ENCODE data around the gene IRS1.
A peak's percentile ranks its signal among the peaks of the same experiment; 100 is the strongest.

IRS1 gene

GRCh38 chr2:226733189-226733858 lies 66.3 kb downstream of the IRS1 start:
- Histone ChIP-seq H3K4me3 (ENCODE audit: low read length) (no peak overlapping the region), H3K4me1 (ENCODE audit: insufficient read depth, low read length) (peaks cover 15% of the 10 kb centered on the region), H3K9me3 (ENCODE audit: low read length) (no peaks in the 10 kb centered on the region), H2AFZ (ENCODE audit: low read depth, low read length) (no peak overlapping the region), H3K36me3 (ENCODE audit: insufficient read depth, low read length) (peaks cover 20% of the 10 kb centered on the region), H3K27me3 (ENCODE audit: insufficient read depth, low read length) (no peaks in the 10 kb centered on the region)

- peaks cover 20% of the 10 kb centered on the region for H3K36me3 ChIP-seq (ENCODE audit: insufficient read depth, low read length)
- no peaks in the 10 kb centered on the region for H3K9me3 ChIP-seq (ENCODE audit: low read length)
- no peak overlapping the region for H2AFZ ChIP-seq (ENCODE audit: low read depth, low read length)
Observed at GRCh38 chr2:226732478-226733188, 67.0 kb downstream of the IRS1 start.

DNA sequence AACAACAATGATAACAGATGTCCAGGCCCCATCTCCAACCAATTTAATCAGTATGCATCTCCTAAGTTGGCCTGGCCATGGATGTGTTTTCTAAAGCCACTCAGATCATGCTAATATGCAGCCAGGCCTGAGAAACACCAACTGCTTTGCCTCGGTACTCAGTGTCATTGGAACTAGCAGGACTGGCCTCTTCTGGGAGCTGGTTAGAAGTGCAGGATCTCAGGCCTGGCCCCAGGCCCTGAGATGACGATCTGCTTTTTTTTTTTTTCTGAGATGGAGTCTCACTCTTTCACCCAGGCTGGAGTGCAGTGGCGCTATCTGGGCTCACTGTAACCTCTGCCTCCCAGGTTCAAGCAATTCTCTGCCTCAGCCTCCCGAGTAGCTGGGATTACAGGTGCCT lies 69.1 kb downstream of the IRS1 start:
- Histone ChIP-seq H3K36me3 (ENCODE audit: insufficient read depth, low read length) (peaks cover 13% of the 10 kb centered on the region), H3K27me3 (ENCODE audit: insufficient read depth, low read length) (no peaks in the 10 kb centered on the region), H3K9me3 (ENCODE audit: low read length) (no peaks in the 10 kb centered on the region), H2AFZ (ENCODE audit: low read depth, low read length) (no peak overlapping the region), H3K4me1 (ENCODE audit: insufficient read depth, low read length) (peaks cover 11% of the 10 kb centered on the region), H3K4me3 (ENCODE audit: low read length) (no peak overlapping the region)

More at GRCh38 chr2:226732478-226733188, 67.0 kb downstream of the IRS1 start:
- peaks cover 9% of the 10 kb centered on the region for H3K4me1 ChIP-seq (ENCODE audit: insufficient read depth, low read length)
- no peaks in the 10 kb centered on the region for H3K27me3 ChIP-seq (ENCODE audit: insufficient read depth, low read length)
- no peak overlapping the region for H3K4me3 ChIP-seq (ENCODE audit: low read length)

- Histone ChIP-seq H3K4me3 (ENCODE audit: low read length) (no peak overlapping the region), H3K4me1 (ENCODE audit: insufficient read depth, low read length) (peaks cover 12% of the 10 kb centered on the region), H3K27me3 (ENCODE audit: insufficient read depth, low read length) (no peaks in the 10 kb centered on the region), H3K9me3 (ENCODE audit: low read length) (no peaks in the 10 kb centered on the region), H3K36me3 (ENCODE audit: insufficient read depth, low read length) (peaks cover 4% of the 10 kb centered on the region), H2AFZ (ENCODE audit: low read depth, low read length) (no peak overlapping the region)
Observed at GRCh38 chr2:226728996-226729395, 70.6 kb downstream of the IRS1 start.

GRCh38 chr2:226727251-226727650 lies 72.4 kb downstream of the IRS1 start:
- Histone ChIP-seq H2AFZ (ENCODE audit: low read depth, low read length) (no peak overlapping the region), H3K4me3 (ENCODE audit: low read length) (no peak overlapping the region), H3K4me1 (ENCODE audit: insufficient read depth, low read length) (peaks cover 8% of the 10 kb centered on the region), H3K9me3 (ENCODE audit: low read length) (no peaks in the 10 kb centered on the region), H3K36me3 (ENCODE audit: insufficient read depth, low read length) (no peaks in the 10 kb centered on the region), H3K27me3 (ENCODE audit: insufficient read depth, low read length) (no peaks in the 10 kb centered on the region)

DNA sequence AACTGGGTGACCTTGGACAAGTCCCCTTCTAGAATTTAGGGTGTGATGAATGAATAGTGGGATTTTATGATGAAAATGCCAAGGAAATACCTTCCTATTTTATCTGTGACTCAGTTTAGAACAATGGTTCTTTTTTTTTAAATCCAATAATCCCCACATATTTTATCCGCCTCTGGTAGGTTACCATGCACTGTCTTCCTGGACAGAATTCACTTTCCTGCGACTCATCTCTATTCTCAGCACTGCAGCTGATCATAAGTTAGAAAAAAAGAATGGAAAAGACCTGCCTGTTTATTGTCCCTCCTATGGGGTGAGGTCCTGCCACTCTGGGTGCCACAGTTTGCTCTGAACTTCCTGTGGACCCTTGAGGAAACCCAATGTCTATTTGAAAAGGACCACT lies 73.1 kb downstream of the IRS1 start:
- Histone ChIP-seq H3K9me3 (ENCODE audit: low read length) (no peaks in the 10 kb centered on the region), H3K4me1 (ENCODE audit: insufficient read depth, low read length) (peaks cover 8% of the 10 kb centered on the region), H3K4me3 (ENCODE audit: low read length) (no peak overlapping the region), H2AFZ (ENCODE audit: low read depth, low read length) (no peak overlapping the region), H3K36me3 (ENCODE audit: insufficient read depth, low read length) (no peaks in the 10 kb centered on the region), H3K27me3 (ENCODE audit: insufficient read depth, low read length) (no peaks in the 10 kb centered on the region)

- no peaks in the 10 kb centered on the region for H3K9me3 ChIP-seq (ENCODE audit: low read length)
- H3K4me1 ChIP-seq (ENCODE audit: insufficient read depth, low read length): peaks cover 8% of the 10 kb centered on the region
- peak overlapping the region; percentile 76 for H2AFZ ChIP-seq (ENCODE audit: low read depth, low read length)
- no peaks in the 10 kb centered on the region for H3K36me3 ChIP-seq (ENCODE audit: insufficient read depth, low read length)
- H3K4me3 ChIP-seq (ENCODE audit: low read length): no peak overlapping the region
- H3K27me3 ChIP-seq (ENCODE audit: insufficient read depth, low read length): no peaks in the 10 kb centered on the region
Observed at GRCh38 chr2:226725126-226725860, 74.3 kb downstream of the IRS1 start.

DNA sequence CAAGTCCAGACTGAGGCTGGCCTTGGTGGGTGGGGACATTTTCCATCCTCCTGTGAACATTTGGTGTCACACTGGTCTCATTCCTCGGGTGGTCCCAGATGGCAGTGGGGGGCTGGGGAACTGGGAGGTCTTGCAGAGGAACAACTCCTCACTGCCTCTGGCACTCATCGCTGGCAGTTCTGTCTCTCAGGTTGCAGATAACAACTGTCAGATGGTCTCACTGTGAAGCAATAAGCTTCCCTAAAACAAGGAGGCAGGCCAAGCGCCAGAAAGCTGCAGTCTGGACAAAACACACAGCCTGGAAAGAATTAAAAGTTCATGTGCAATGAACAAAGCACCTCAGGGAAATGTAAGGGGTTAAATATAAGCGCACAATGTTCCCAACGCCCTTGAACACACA lies 78.1 kb downstream of the IRS1 start:
- Histone ChIP-seq H3K4me3 (ENCODE audit: low read length) (no peak overlapping the region), H3K36me3 (ENCODE audit: insufficient read depth, low read length) (no peaks in the 10 kb centered on the region), H3K9me3 (ENCODE audit: low read length) (no peaks in the 10 kb centered on the region), H2AFZ (ENCODE audit: low read depth, low read length) (no peak overlapping the region), H3K4me1 (ENCODE audit: insufficient read depth, low read length) (peaks cover 8% of the 10 kb centered on the region), H3K27me3 (ENCODE audit: insufficient read depth, low read length) (no peaks in the 10 kb centered on the region)

- Histone ChIP-seq H3K9me3 (ENCODE audit: low read length) (no peaks in the 10 kb centered on the region), H3K27me3 (ENCODE audit: insufficient read depth, low read length) (no peaks in the 10 kb centered on the region), H2AFZ (ENCODE audit: low read depth, low read length) (no peak overlapping the region), H3K4me3 (ENCODE audit: low read length) (no peak overlapping the region), H3K4me1 (ENCODE audit: insufficient read depth, low read length) (peaks cover 8% of the 10 kb centered on the region), H3K36me3 (ENCODE audit: insufficient read depth, low read length) (no peaks in the 10 kb centered on the region)
Observed at GRCh38 chr2:226720948-226721347, 78.7 kb downstream of the IRS1 start.

GRCh38 chr2:226717719-226718118 lies 81.9 kb downstream of the IRS1 start:
- H3K27me3 ChIP-seq (ENCODE audit: insufficient read depth, low read length): no peaks in the 10 kb centered on the region
- no peaks in the 10 kb centered on the region for H3K9me3 ChIP-seq (ENCODE audit: low read length)
- no peak overlapping the region for H2AFZ ChIP-seq (ENCODE audit: low read depth, low read length)
- H3K4me3 ChIP-seq (ENCODE audit: low read length): no peak overlapping the region
- H3K4me1 ChIP-seq (ENCODE audit: insufficient read depth, low read length): no peaks in the 10 kb centered on the region
- no peaks in the 10 kb centered on the region for H3K36me3 ChIP-seq (ENCODE audit: insufficient read depth, low read length)

- H3K36me3 ChIP-seq (ENCODE audit: insufficient read depth, low read length): no peaks in the 10 kb centered on the region
- H3K4me1 ChIP-seq (ENCODE audit: insufficient read depth, low read length): no peaks in the 10 kb centered on the region
- no peak overlapping the region for H2AFZ ChIP-seq (ENCODE audit: low read depth, low read length)
- no peaks in the 10 kb centered on the region for H3K9me3 ChIP-seq (ENCODE audit: low read length)
- H3K4me3 ChIP-seq (ENCODE audit: low read length): no peak overlapping the region
- no peaks in the 10 kb centered on the region for H3K27me3 ChIP-seq (ENCODE audit: insufficient read depth, low read length)
Observed at GRCh38 chr2:226716126-226716525, 83.5 kb downstream of the IRS1 start.

DNA sequence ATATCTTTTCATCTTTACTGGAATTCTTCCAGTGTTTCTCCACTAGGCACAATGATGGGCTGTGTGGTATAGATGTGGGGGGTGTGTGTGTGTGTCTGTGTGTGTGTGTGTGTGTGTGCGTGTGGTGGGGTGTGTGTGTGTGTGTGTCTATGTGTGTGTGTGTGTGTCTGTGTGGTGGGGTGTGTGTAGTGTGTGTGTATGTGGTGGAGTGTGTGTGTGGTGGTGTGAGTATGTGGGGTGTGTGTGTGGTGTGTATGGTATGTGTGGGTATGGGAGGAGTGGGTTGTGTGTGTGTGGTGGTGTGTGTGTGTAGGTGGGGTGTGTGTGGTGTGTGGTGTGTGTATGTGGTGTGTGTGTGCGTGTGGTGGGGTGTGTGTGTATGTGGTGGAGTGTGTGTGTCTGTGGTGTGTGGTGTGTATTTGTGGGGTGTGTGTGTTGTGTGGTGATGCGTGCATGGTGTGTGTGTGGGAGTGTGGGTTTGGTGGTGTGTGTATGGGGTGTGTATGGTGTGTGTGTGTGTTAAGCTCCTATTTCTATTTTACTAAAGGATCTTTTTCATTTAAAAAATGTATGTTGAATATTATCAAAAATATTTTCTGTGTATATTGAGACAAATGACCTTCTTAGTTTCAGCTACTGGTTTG lies 84.2 kb downstream of the IRS1 start:
- H3K4me3 ChIP-seq (ENCODE audit: low read length): no peak overlapping the region

DNA sequence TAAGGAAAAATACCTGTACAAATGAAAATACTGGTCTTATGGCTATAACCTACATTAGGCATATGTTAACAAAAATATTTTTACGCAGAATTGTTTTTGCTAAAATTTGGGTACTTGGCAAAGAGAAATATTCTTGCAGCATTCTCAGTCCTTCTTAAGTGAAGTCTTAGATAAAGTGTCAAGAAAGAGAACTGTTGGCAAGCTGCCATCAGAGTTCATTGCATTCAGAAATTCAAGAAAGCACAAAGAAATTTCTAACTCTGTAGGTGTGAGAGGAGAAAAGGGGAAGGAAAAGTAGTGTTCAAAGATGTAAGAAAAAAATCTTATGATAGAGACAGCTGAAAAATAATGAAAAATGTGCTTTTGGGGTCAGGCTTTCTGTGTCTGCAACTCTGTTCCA lies 86.7 kb downstream of the IRS1 start:
- no peak overlapping the region for H3K4me3 ChIP-seq (ENCODE audit: low read length)
- H3K9me3 ChIP-seq (ENCODE audit: low read length): peaks cover 1% of the 10 kb centered on the region
- no peaks in the 10 kb centered on the region for H3K4me1 ChIP-seq (ENCODE audit: insufficient read depth, low read length)
- H3K36me3 ChIP-seq (ENCODE audit: insufficient read depth, low read length): no peaks in the 10 kb centered on the region
- H2AFZ ChIP-seq (ENCODE audit: low read depth, low read length): no peak overlapping the region
- no peaks in the 10 kb centered on the region for H3K27me3 ChIP-seq (ENCODE audit: insufficient read depth, low read length)

More for the DNA sequence above, 84.2 kb downstream of the IRS1 start:
- Histone ChIP-seq H2AFZ (ENCODE audit: low read depth, low read length) (no peak overlapping the region), H3K27me3 (ENCODE audit: insufficient read depth, low read length) (no peaks in the 10 kb centered on the region), H3K36me3 (ENCODE audit: insufficient read depth, low read length) (no peaks in the 10 kb centered on the region), H3K9me3 (ENCODE audit: low read length) (no peaks in the 10 kb centered on the region), H3K4me1 (ENCODE audit: insufficient read depth, low read length) (no peaks in the 10 kb centered on the region)

Data from neuron (in vitro differentiated cells).